IMR-90 (cell line): ENCODE data around the gene SLC6A7. TPM values are rescaled to one million over a fixed set of nuclear protein-coding genes. Genes with fewer than 3 reads are reported as not detected.

ENCODE experiments used
- ATAC-seq: fragments of 200-7000 bp; cut with Tn5 transposase; 2 replicates; pipeline ENCODE4 v1.9.1; 2020; ENCODE audit warnings: low read depth, mild to moderate bottlenecking, moderate library complexity
- BruUV-seq: library from RNA; stranded (reverse); fragments of 400-500 nt; replicated peaks from 2 replicates; lab custom pipeline; 2021; lab: Mats Ljungman, UMichigan
- CTCF ChIA-PET: fragments of 300-600 bp; formaldehyde crosslinking; extraction: SDS; loops from one replicate; lab custom pipeline; 2021; ENCODE audit warnings: antibody characterized with exemption; lab: Yijun Ruan, JAX
- POLR2A ChIA-PET: fragments of 300-600 bp; sonication (Branson Sonifier 250); formaldehyde crosslinking; loops from one replicate; lab custom pipeline; 2022; ENCODE audit warnings: antibody characterized with exemption; ENCODE audit not compliant: unreplicated experiment; lab: Charles Lee
- DNase-seq: peaks from one replicate; pipeline ENCODE4 v3.0.0; 2013
- H2AFZ ChIP-seq: replicated peaks from 2 replicates; pipeline ENCODE3; 2013; ENCODE audit warnings: low read length, mild to moderate bottlenecking; ENCODE audit not compliant: poor library complexity
- H2AK5ac ChIP-seq: 2 replicates; pipeline ENCODE4 v1.6.1; 2013; ENCODE audit warnings: low read depth, low read length, inconsistent platforms
- H2AK9ac ChIP-seq: replicated peaks from 2 replicates; pipeline ENCODE3; 2013; ENCODE audit warnings: mild to moderate bottlenecking, low read depth, low read length, moderate library complexity; ENCODE audit not compliant: poor library complexity
- H2BK120ac ChIP-seq: 2 replicates; pipeline ENCODE4 v1.6.1; 2013; ENCODE audit warnings: low read depth, low read length, inconsistent platforms
- H2BK15ac ChIP-seq: 3 replicates; pipeline ENCODE4 v1.6.1; 2013; ENCODE audit warnings: low read depth, low read length, inconsistent platforms
- H2BK20ac ChIP-seq: 2 replicates; pipeline ENCODE4 v1.6.1; 2013; ENCODE audit warnings: low read depth, mild to moderate bottlenecking, inconsistent platforms, low read length, moderate library complexity
- H2BK5ac ChIP-seq: 2 replicates; pipeline ENCODE4 v1.6.1; 2013; ENCODE audit warnings: mild to moderate bottlenecking, low read depth, low read length, inconsistent platforms; ENCODE audit not compliant: poor library complexity, severe bottlenecking
- H3K14ac ChIP-seq: replicated peaks from 2 replicates; pipeline ENCODE4 v1.6.1; 2013; ENCODE audit warnings: low read depth, low read length, inconsistent platforms
- H3K18ac ChIP-seq: 2 replicates; pipeline ENCODE4 v1.6.1; 2013; ENCODE audit warnings: low read depth, low read length, control low read depth
- H3K23ac ChIP-seq: 2 replicates; pipeline ENCODE4 v1.6.1; 2013; ENCODE audit warnings: low read depth, low read length, inconsistent platforms
- H3K27ac ChIP-seq: 2 replicates; pipeline ENCODE4 v1.5.1; 2013; ENCODE audit warnings: mild to moderate bottlenecking, control low read depth, low read length; ENCODE audit not compliant: insufficient read depth
- H3K27me3 ChIP-seq: 2 replicates; pipeline ENCODE4 v1.6.1; 2013; ENCODE audit warnings: low read length; ENCODE audit not compliant: control insufficient read depth, insufficient read depth
- H3K36me3 ChIP-seq: 2 replicates; pipeline ENCODE4 v1.6.1; 2013; ENCODE audit warnings: low read length, mixed read lengths; ENCODE audit not compliant: control insufficient read depth, insufficient read depth
- H3K4ac ChIP-seq: 2 replicates; pipeline ENCODE4 v1.6.1; 2013; ENCODE audit warnings: low read depth, low read length, inconsistent platforms
- H3K4me1 ChIP-seq: 2 replicates; pipeline ENCODE4 v1.6.1; 2013; ENCODE audit warnings: low read length, mixed read lengths; ENCODE audit not compliant: control insufficient read depth, insufficient read depth
- H3K4me2 ChIP-seq: 2 replicates; pipeline ENCODE4 v1.6.1; 2013; ENCODE audit warnings: low read depth, mild to moderate bottlenecking, control low read depth, low read length, moderate library complexity
- H3K4me3 ChIP-seq: 2 replicates; pipeline ENCODE4 v1.5.1; 2013; ENCODE audit warnings: low read depth, mild to moderate bottlenecking, control low read depth, low read length, moderate library complexity; ENCODE audit not compliant: insufficient read depth
- H3K56ac ChIP-seq: 2 replicates; pipeline ENCODE4 v1.6.1; 2013; ENCODE audit warnings: low read length, inconsistent platforms; ENCODE audit not compliant: insufficient read depth; ENCODE audit errors: extremely low read depth
- H3K79me1 ChIP-seq, 2 experiments: 2 replicates each; pipeline ENCODE4 v1.6.1; 2013; ENCODE audit warnings: low read length in 2 of 2, inconsistent platforms in 1 of 2, low read depth in 1 of 2
- H3K9ac ChIP-seq: 2 replicates; pipeline ENCODE4 v1.6.1; 2013; ENCODE audit warnings: low read depth, low read length, control low read depth
- H3K9me1 ChIP-seq: 2 replicates; pipeline ENCODE4 v1.6.1; 2013; ENCODE audit warnings: low read length, inconsistent platforms; ENCODE audit not compliant: insufficient read depth
- H3K9me3 ChIP-seq: 2 replicates; pipeline ENCODE4 v1.6.1; 2013; ENCODE audit warnings: low read length; ENCODE audit not compliant: control insufficient read depth, insufficient read depth
- H4K20me1 ChIP-seq: 2 replicates; pipeline ENCODE4 v1.6.1; 2013; ENCODE audit warnings: low read length, inconsistent platforms; ENCODE audit not compliant: insufficient read depth
- H4K5ac ChIP-seq: 2 replicates; pipeline ENCODE4 v1.6.1; 2013; ENCODE audit warnings: mild to moderate bottlenecking, low read depth, low read length, control low read depth
- H4K8ac ChIP-seq, 2 experiments: 2 replicates each; pipeline ENCODE4 v1.6.1; 2013; ENCODE audit warnings: low read depth in 2 of 2, low read length in 2 of 2, control low read depth in 1 of 2, inconsistent platforms in 1 of 2
- H4K91ac ChIP-seq: 2 replicates; pipeline ENCODE4 v1.6.1; 2013; ENCODE audit warnings: low read depth, low read length, inconsistent platforms; ENCODE audit not compliant: insufficient read depth
- CEBPB ChIP-seq: IDR thresholded peaks from 2 replicates; pipeline ENCODE4 v1.6.1; 2012; ENCODE audit warnings: low read depth, low read length, improper control_type of control experiment
- FOS ChIP-seq: fragments of 150-350 bp; IDR thresholded peaks from 2 replicates; pipeline ENCODE4 v1.6.1; 2016; ENCODE audit warnings: low read depth, low read length
- MAFK ChIP-seq: IDR thresholded peaks from 2 replicates; pipeline ENCODE4 v1.6.1; 2012; ENCODE audit warnings: low read depth, low read length, improper control_type of control experiment
- MXI1 ChIP-seq: IDR thresholded peaks from 2 replicates; pipeline ENCODE4 v1.6.1; 2012; ENCODE audit warnings: low read depth, mild to moderate bottlenecking, low read length, moderate library complexity, borderline replicate concordance
- WGBS, 2 experiments: methylation state at CpG; one replicate each; pipeline versions ENCODE4 v1.1.5 to v1.1.7; 2013; ENCODE audit warnings: missing lambda C conversion rate in 2 of 2; ENCODE audit not compliant: insufficient read length in 1 of 2; ENCODE audit errors: extremely low coverage in 2 of 2; 5-methylcytosine and 5-hydroxymethylcytosine counted together
- dilution Hi-C: fragments of 300-500 bp; cut with HindIII; formaldehyde crosslinking; loops from one replicate; pipeline ENCODE4 v1.14.3; 2018; ENCODE audit warnings: low sequenced_read_pairs; ENCODE audit not compliant: unreplicated experiment
- in situ Hi-C: fragments of 300-500 bp; cut with MboI; formaldehyde crosslinking; loops from 3 replicates; pipeline ENCODE4 v1.14.3; 2019; ENCODE audit warnings: low sequenced_read_pairs, inconsistent platforms, mixed read lengths
- intact Hi-C: fragments of 100-400 bp; cut with micrococcal nuclease; formaldehyde crosslinking; loops from 2 replicates; pipeline ENCODE4 v1.10.0; 2022
- polyA plus RNA-seq, 3 experiments: library from polyadenylated mRNA; depleted of rRNA; stranded (reverse); fragments of >200 nt; gene quantifications; 2 replicates each; pipeline ENCODE4 v1.2.3, GENCODE V29; 2012; ENCODE audit warnings: low replicate concordance in 1 of 3
- total RNA-seq: library from RNA; depleted of rRNA; stranded (reverse); fragments of >200 nt; gene quantifications from 2 replicates; pipeline ENCODE4 v1.2.3, GENCODE V29; 2012

SLC6A7 gene
- total and polyA plus RNA-seq, 2 of the 4 experiments (the other 2 are of a cell fraction), result under 0.01 TPM; not detected in 1

DNA sequence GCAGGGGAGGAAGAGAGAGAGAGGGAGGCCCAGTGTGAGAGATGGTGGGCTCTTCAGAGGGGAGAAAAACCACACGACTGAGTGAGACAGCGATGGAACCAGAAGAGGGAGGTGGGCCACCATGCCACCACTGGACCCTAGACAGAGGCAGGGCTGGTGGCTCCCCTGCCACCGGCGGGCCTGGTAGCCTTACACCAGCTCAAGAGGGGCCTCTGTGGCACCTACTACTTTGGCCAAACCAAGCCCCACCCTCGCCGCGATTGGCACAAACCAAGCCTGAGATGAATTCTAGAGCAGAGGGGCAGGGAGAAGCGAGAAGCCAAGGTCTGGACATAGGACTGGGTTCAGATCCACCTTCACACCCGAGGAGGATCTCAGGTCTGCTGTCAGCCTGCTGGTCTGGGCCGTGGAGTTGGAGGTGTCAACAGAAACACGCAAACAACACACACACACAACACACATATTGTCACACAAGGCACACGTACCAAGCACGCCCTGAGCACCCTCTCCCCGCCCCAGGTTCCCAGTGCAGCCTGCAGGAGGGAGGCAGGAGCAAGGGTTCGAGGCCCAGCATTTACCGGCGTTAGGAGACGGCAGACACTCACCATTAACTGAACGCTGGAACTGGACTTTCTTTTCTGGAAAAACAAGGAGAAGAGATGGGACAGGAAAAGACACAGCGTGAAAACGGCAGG lies 49.4 kb downstream of the SLC6A7 start:
- peaks cover 9% of the 10 kb centered on the region for H3K27me3 ChIP-seq
- H3K4me2 ChIP-seq, result no peak overlapping the region
- H3K18ac ChIP-seq, result no peak overlapping the region
- H2AK9ac ChIP-seq, result no peak overlapping the region
- no peak overlapping the region for H3K56ac ChIP-seq
- H2BK120ac ChIP-seq, result no peak overlapping the region
- no peak overlapping the region for H3K23ac ChIP-seq
- H2BK5ac ChIP-seq, result no peak overlapping the region
- in situ Hi-C loops (no loop called here), dilution Hi-C loops (no loop called here), intact Hi-C loops (no loop called here)
- H3K4me1 ChIP-seq, result no peaks in the 10 kb centered on the region
- DNase-seq, result no peak
- 94% methylated on average over 11 of the region's 21 CpGs; no CpG with 5 or more reads in 1 of the 2 experiments for WGBS, 2 experiments
- no peak for TF ChIP-seq MXI1
- TF ChIP-seq MAFK, result no peak
- TF ChIP-seq CEBPB, result no peak
- no peak for TF ChIP-seq FOS
- H4K91ac ChIP-seq, result no peak overlapping the region
- no peak overlapping the region for H2BK15ac ChIP-seq
- H4K8ac ChIP-seq, result no peak overlapping the region
- H4K20me1 ChIP-seq, result no peaks in the 10 kb centered on the region
- H3K9me1 ChIP-seq, result no peaks in the 10 kb centered on the region
- no peak overlapping the region for H3K4me3 ChIP-seq
- ChIA-PET CTCF (no interaction called here), POLR2A (no interaction called here)
- H2BK20ac ChIP-seq, result no peak overlapping the region
- no peak overlapping the region for H3K27ac ChIP-seq
- H3K4ac ChIP-seq, result no peak overlapping the region
- no peak overlapping the region for H2AK5ac ChIP-seq
- no peak overlapping the region for H3K14ac ChIP-seq
- H3K36me3 ChIP-seq, result no peaks in the 10 kb centered on the region
- H3K9me3 ChIP-seq, result no peaks in the 10 kb centered on the region
- BruUV-seq, result no TSS peak
- no peaks in the 10 kb centered on the region for H3K79me1 ChIP-seq
- H3K9ac ChIP-seq, result no peak overlapping the region
- no peak overlapping the region for H2AFZ ChIP-seq
- H4K5ac ChIP-seq, result no peak overlapping the region
- no peak for ATAC-seq
